PC-9 (cell line): ENCODE results near the gene PUM2. TPM values are rescaled to one million over a fixed set of nuclear protein-coding genes. Genes with fewer than 3 reads are reported as not detected.

Source experiments
- BruUV-seq: library from RNA; stranded (reverse); fragments of 400-500 nt; replicated peaks from 2 replicates; lab custom pipeline; 2021; lab: Mats Ljungman, UMichigan
- CTCF ChIA-PET: fragments of 300-600 bp; sonication (Branson Sonifier 250); formaldehyde crosslinking; loops from one replicate; lab custom pipeline; 2022; ENCODE audit warnings: antibody characterized with exemption; lab: Charles Lee
- POLR2A ChIA-PET: fragments of 300-600 bp; sonication (Branson Sonifier 250); formaldehyde crosslinking; loops from one replicate; lab custom pipeline; 2022; ENCODE audit warnings: antibody characterized with exemption; ENCODE audit not compliant: unreplicated experiment; lab: Charles Lee
- DNase-seq, 2 experiments: peaks; one replicate each; pipeline versions ENCODE4 v3.0.0 to v3.0.0-alpha.2; 2015 to 2022; ENCODE audit warnings: mixed read lengths in 1 of 2
- H2AFZ ChIP-seq: fragments of 200-600 bp; sonication (generic); 2 replicates; pipeline ENCODE4 v1.8.1; 2017; ENCODE audit warnings: antibody characterized with exemption
- H3F3A ChIP-seq: fragments of 200-600 bp; sonication (generic); 2 replicates; pipeline ENCODE4 v1.8.1; 2017; ENCODE audit warnings: antibody characterized with exemption, mild to moderate bottlenecking, low read depth; ENCODE audit not compliant: insufficient read depth
- H3K27ac ChIP-seq: fragments of 200-600 bp; sonication (generic); 2 replicates; pipeline ENCODE4 v1.6.1; 2016; ENCODE audit warnings: mixed run types
- H3K27me3 ChIP-seq: fragments of 200-600 bp; sonication (generic); 2 replicates; pipeline ENCODE4 v1.6.1; 2016; ENCODE audit warnings: low read depth, mixed run types; ENCODE audit not compliant: insufficient read depth
- H3K36me3 ChIP-seq: fragments of 200-600 bp; sonication (generic); 2 replicates; pipeline ENCODE4 v1.6.1; 2016; ENCODE audit warnings: low read depth, mixed run types
- H3K4me1 ChIP-seq: fragments of 200-600 bp; sonication (generic); replicated peaks from 2 replicates; pipeline ENCODE4 v1.6.1; 2016; ENCODE audit warnings: mixed run types; ENCODE audit not compliant: insufficient read depth
- H3K4me2 ChIP-seq: fragments of 200-600 bp; sonication (generic); 2 replicates; pipeline ENCODE4 v1.6.1; 2017; ENCODE audit warnings: mixed run types
- H3K4me3 ChIP-seq: fragments of 200-600 bp; sonication (generic); 2 replicates; pipeline ENCODE4 v1.6.1; 2016; ENCODE audit warnings: mixed run types
- H3K79me2 ChIP-seq: fragments of 200-600 bp; sonication (generic); 2 replicates; pipeline ENCODE4 v1.6.1; 2017; ENCODE audit warnings: low read depth, mixed run types
- H3K9me2 ChIP-seq: fragments of 200-600 bp; sonication (generic); 2 replicates; pipeline ENCODE4 v1.8.1; 2017; ENCODE audit warnings: mild to moderate bottlenecking; ENCODE audit not compliant: insufficient read depth
- H3K9me3 ChIP-seq: fragments of 200-600 bp; sonication (generic); 2 replicates; pipeline ENCODE4 v1.8.1; 2016; ENCODE audit warnings: low read depth; ENCODE audit not compliant: insufficient read depth
- H4K20me1 ChIP-seq: fragments of 200-600 bp; sonication (generic); 2 replicates; pipeline ENCODE4 v1.8.1; 2017; ENCODE audit not compliant: insufficient read depth
- CTCF ChIP-seq: fragments of 200-600 bp; sonication (generic); conservative IDR thresholded peaks from 2 replicates; pipeline ENCODE4 v1.6.1; 2017; ENCODE audit warnings: mixed run types, antibody characterized with exemption, mild to moderate bottlenecking, moderate library complexity
- EZH2 ChIP-seq: fragments of 200-600 bp; sonication (generic); IDR thresholded peaks from 2 replicates; pipeline ENCODE4 v1.8.0; 2017; ENCODE audit warnings: antibody characterized with exemption, low read depth
- intact Hi-C: fragments of 100-400 bp; cut with micrococcal nuclease; formaldehyde crosslinking; loops from one replicate; pipeline ENCODE4 v1.10.0; 2022; ENCODE audit not compliant: unreplicated experiment
- total RNA-seq: library from RNA; stranded (reverse); gene quantifications from 2 replicates; pipeline ENCODE4 v1.2.3, GENCODE V29; 2021

Gene PUM2
- total RNA-seq, 1 experiment from 2014 or later: 99.3 TPM

- no peak for TF ChIP-seq EZH2
- Histone ChIP-seq H3K9me2 (no peaks in the 10 kb centered on the region), H2AFZ (no peak overlapping the region), H3K4me1 (no peaks in the 10 kb centered on the region), H3K4me2 (no peak overlapping the region), H3K79me2 (no peaks in the 10 kb centered on the region), H3K27ac (no peak overlapping the region), H3K27me3 (no peaks in the 10 kb centered on the region), H4K20me1 (no peaks in the 10 kb centered on the region), H3K36me3 (no peaks in the 10 kb centered on the region), H3F3A (no peaks in the 10 kb centered on the region), H3K4me3 (no peak overlapping the region), H3K9me3 (no peaks in the 10 kb centered on the region)
- CTCF ChIA-PET: interaction anchor here (0.5 kb wide), 1 partner anchor 99 kb away, joined by 5 read pairs; no protein-coding TSS in a partner anchor
- intact Hi-C loops: no loop called here
- no TSS peak for BruUV-seq
- peak in 1 of 2 experiments; percentile 34 for DNase-seq
- POLR2A ChIA-PET: no interaction called here
Observed at GRCh38 chr2:20398956-20399567, 48.4 kb upstream of the PUM2 start.

DNA sequence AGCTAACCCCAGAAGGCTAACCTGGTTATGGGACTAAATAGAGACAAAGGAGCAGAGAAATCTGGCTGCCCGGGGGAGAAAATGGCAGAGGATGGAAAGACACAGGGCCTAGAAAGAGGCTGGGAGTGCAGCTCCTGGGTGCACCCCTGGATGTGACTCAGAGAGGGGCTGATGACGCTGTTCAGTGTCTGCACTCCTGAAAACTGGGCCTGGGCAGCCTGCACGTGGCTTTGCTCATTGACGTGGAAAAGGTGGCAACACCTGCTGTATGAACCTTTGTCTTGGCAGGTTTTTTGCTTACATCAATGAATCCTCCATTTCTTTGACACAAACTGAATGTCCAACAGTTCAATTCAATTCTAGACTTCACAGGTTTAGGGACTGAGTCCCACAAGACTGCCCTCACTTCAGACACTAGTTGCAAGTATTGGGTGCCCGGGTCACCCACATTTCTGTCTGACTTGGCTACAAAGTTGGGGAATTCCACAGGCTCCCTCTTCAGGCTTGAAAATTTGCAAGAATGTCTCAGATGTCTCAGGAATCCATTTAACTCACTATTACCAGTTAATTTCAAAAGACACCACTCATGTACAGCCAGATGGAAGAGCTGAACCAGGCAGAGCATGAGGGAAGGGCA is 47.3 kb upstream of the PUM2 start:
- no peaks in the 10 kb centered on the region for H3K9me2 ChIP-seq
- CTCF ChIA-PET: no interaction called here
- H2AFZ ChIP-seq: no peak overlapping the region
- no peaks in the 10 kb centered on the region for H3K27me3 ChIP-seq
- no peaks in the 10 kb centered on the region for H3K36me3 ChIP-seq
- POLR2A ChIA-PET: no interaction called here
- no peaks in the 10 kb centered on the region for H3F3A ChIP-seq
- H3K9me3 ChIP-seq: no peaks in the 10 kb centered on the region
- intact Hi-C loops: loop anchor here (2.0 kb wide), 1 partner anchor 565 kb away; no protein-coding TSS in a partner anchor
- H4K20me1 ChIP-seq: no peaks in the 10 kb centered on the region
- TF ChIP-seq CTCF (no peak), EZH2 (no peak)
- H3K4me1 ChIP-seq: no peaks in the 10 kb centered on the region
- H3K4me2 ChIP-seq: no peak overlapping the region
- DNase-seq: peak in 1 of 2 experiments; percentile 27
- H3K79me2 ChIP-seq: no peaks in the 10 kb centered on the region
- no TSS peak for BruUV-seq
- no peak overlapping the region for H3K4me3 ChIP-seq
- H3K27ac ChIP-seq: no peak overlapping the region

DNA sequence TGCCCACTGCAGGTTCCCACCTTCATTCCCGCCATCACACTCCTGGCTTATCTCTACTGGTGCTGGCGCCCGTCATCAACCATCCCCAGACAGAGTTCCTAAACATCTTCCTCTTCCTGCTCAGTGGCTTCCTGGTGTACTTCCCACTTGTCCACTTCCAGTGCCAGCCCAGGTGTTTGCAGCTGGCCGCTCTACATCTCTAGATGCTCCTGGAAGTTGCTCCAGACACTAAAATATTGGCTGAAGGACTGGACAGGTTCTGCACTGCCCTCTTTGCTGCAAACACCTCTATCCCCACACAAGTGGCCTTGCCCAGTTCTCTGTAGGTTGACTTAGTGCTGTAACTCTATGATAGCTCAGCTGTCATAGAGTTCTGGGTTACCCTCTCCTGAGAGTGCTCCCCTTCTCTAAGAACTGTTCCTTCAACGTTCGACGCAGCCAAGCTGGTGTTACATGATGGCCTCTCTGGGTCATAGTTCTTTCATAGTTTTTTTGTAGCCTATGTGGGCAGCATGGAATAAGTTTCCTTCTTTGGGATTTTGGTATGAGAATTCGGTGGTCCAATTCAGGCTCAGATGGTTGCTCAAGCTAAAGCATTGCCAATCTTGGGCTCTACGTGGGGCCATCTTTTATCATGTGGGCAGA is 45.8 kb upstream of the PUM2 start:
- no peaks in the 10 kb centered on the region for H3K9me3 ChIP-seq
- no TSS peak for BruUV-seq
- H3K36me3 ChIP-seq: no peaks in the 10 kb centered on the region
- no peak overlapping the region for H2AFZ ChIP-seq
- no peaks in the 10 kb centered on the region for H4K20me1 ChIP-seq
- no peak overlapping the region for H3K4me3 ChIP-seq
- CTCF ChIA-PET: interaction anchor here (0.6 to 0.9 kb wide), 6 partner anchors 15 to 264 kb away, joined by 3 to 7 read pairs (median 3); no protein-coding TSS in a partner anchor
- no peak overlapping the region for H3K4me2 ChIP-seq
- DNase-seq: no peak
- no peaks in the 10 kb centered on the region for H3K79me2 ChIP-seq
- H3K27ac ChIP-seq: no peak overlapping the region
- POLR2A ChIA-PET: interaction anchor here (0.5 to 0.6 kb wide), 2 partner anchors 246 to 255 kb away, joined by 4 read pairs; partner anchors contain the start of gene HS1BP3
- peaks cover 6% of the 10 kb centered on the region for H3K4me1 ChIP-seq
- no peak; the same call in 1 of the 2 replicates for TF ChIP-seq CTCF
- no peak for TF ChIP-seq EZH2
- no peaks in the 10 kb centered on the region for H3K9me2 ChIP-seq
- intact Hi-C loops: loop anchor here (1.0 to 2.0 kb wide), 4 partner anchors 47 to 566 kb away; no protein-coding TSS in a partner anchor
- H3F3A ChIP-seq: no peaks in the 10 kb centered on the region
- no peaks in the 10 kb centered on the region for H3K27me3 ChIP-seq
